HG02798 (cell line): ENCODE measurements around the gene TSSK6.

Source experiments
- ATAC-seq: cut with Tn5 transposase; IDR thresholded peaks from one replicate; pipeline ENCODE4 v1.9.1; 2021; ENCODE audit warnings: mild to moderate bottlenecking; ENCODE audit not compliant: unreplicated experiment, poor library complexity

TSSK6 gene

GRCh38 chr19:19514881-19515641, at the start of gene TSSK6:
TSS of gene TSSK6 (minus strand) at chr19:19515548. CDS start at chr19:19515427, 121 bp downstream.
- no peak for ATAC-seq

GRCh38 chr19:19563348-19563848, 48.0 kb upstream of the TSSK6 start:
- no peak for ATAC-seq

GRCh38 chr19:19562665-19563347, 47.5 kb upstream of the TSSK6 start:
- ATAC-seq: no peak

- ATAC-seq: no peak
These were observed 46.8 kb upstream of the TSSK6 start for GRCh38 chr19:19561946-19562664.

GRCh38 chr19:19559931-19560330, 44.6 kb upstream of the TSSK6 start:
- no peak for ATAC-seq

GRCh38 chr19:19558636-19559035, 43.3 kb upstream of the TSSK6 start:
- no peak for ATAC-seq

GRCh38 chr19:19558055-19558454, 42.7 kb upstream of the TSSK6 start:
- no peak for ATAC-seq

GRCh38 chr19:19554074-19555023, 39.0 kb upstream of the TSSK6 start:
- ATAC-seq: no peak

GRCh38 chr19:19553670-19554069, 38.3 kb upstream of the TSSK6 start:
- no peak for ATAC-seq

- no peak for ATAC-seq
These were observed 37.5 kb upstream of the TSSK6 start for GRCh38 chr19:19552798-19553197.

GRCh38 chr19:19551853-19552192, 36.5 kb upstream of the TSSK6 start:
- no peak for ATAC-seq

GRCh38 chr19:19550972-19551852, 35.9 kb upstream of the TSSK6 start:
- ATAC-seq: no peak

GRCh38 chr19:19550485-19550929, 35.2 kb upstream of the TSSK6 start:
- ATAC-seq: no peak

- ATAC-seq: no peak
These were observed 34.6 kb upstream of the TSSK6 start for GRCh38 chr19:19549804-19550464.

GRCh38 chr19:19548915-19549759, 33.8 kb upstream of the TSSK6 start:
- ATAC-seq: no peak

- no peak for ATAC-seq
These were observed 32.5 kb upstream of the TSSK6 start for GRCh38 chr19:19547674-19548336.

- ATAC-seq: no peak
These were observed 31.4 kb upstream of the TSSK6 start for GRCh38 chr19:19546751-19547162.
